Nephron progenitor cell (in vitro differentiated cells): ENCODE results near the gene TESK2.

Experiments used
- DNase-seq: peaks from one replicate; pipeline ENCODE4 v3.0.0; 2021
- H3K27ac Mint-ChIP-seq: 2 replicates; pipeline ENCODE4 v1.8.0; 2021; ENCODE audit warnings: mild to moderate bottlenecking, moderate library complexity, mixed read lengths
- H3K27me3 Mint-ChIP-seq: 2 replicates; pipeline ENCODE4 v1.8.0; 2021; ENCODE audit warnings: mild to moderate bottlenecking, low read depth, mixed read lengths; ENCODE audit not compliant: poor library complexity
- H3K36me3 Mint-ChIP-seq: 2 replicates; pipeline ENCODE4 v1.8.0; 2021; ENCODE audit warnings: low read depth, mixed read lengths
- H3K4me1 Mint-ChIP-seq: 2 replicates; pipeline ENCODE4 v1.8.0; 2021; ENCODE audit warnings: mixed read lengths
- H3K4me3 Mint-ChIP-seq: 2 replicates; pipeline ENCODE4 v1.8.0; 2021; ENCODE audit warnings: mild to moderate bottlenecking, moderate library complexity, mixed read lengths
- H3K9me3 Mint-ChIP-seq: 2 replicates; pipeline ENCODE4 v1.8.0; 2021; ENCODE audit warnings: mild to moderate bottlenecking, moderate library complexity, mixed read lengths
- CTCF ChIP-seq: fragments of 200-600 bp; sonication (generic); IDR thresholded peaks from 2 replicates; pipeline ENCODE4 v1.5.0; 2021; ENCODE audit warnings: antibody characterized with exemption

The TESK2 gene

GRCh38 chr1:45430490-45430889 lies 60.5 kb downstream of the TESK2 start:
- DNase-seq = no peak
- Mint-ChIP-seq H3K27ac (no peak overlapping the region), H3K36me3 (no peaks in the 10 kb centered on the region), H3K4me3 (no peak overlapping the region), H3K4me1 (no peaks in the 10 kb centered on the region), H3K9me3 (no peaks in the 10 kb centered on the region), H3K27me3 (peaks cover 6% of the 10 kb centered on the region)
- TF ChIP-seq CTCF = no peak

GRCh38 chr1:45429561-45430159 lies 61.3 kb downstream of the TESK2 start:
- no peak overlapping the region for H3K27ac Mint-ChIP-seq
- H3K27me3 Mint-ChIP-seq = peaks cover 6% of the 10 kb centered on the region
- H3K4me1 Mint-ChIP-seq = no peaks in the 10 kb centered on the region
- no peak overlapping the region for H3K4me3 Mint-ChIP-seq
- H3K36me3 Mint-ChIP-seq = no peaks in the 10 kb centered on the region
- no peak for DNase-seq
- TF ChIP-seq CTCF = no peak
- H3K9me3 Mint-ChIP-seq = no peaks in the 10 kb centered on the region

- no peak overlapping the region for H3K4me3 Mint-ChIP-seq
- no peaks in the 10 kb centered on the region for H3K4me1 Mint-ChIP-seq
- peaks cover 9% of the 10 kb centered on the region for H3K36me3 Mint-ChIP-seq
- no peak overlapping the region for H3K27ac Mint-ChIP-seq
- no peak for TF ChIP-seq CTCF
- H3K27me3 Mint-ChIP-seq = peaks cover 6% of the 10 kb centered on the region
- peaks cover 16% of the 10 kb centered on the region for H3K9me3 Mint-ChIP-seq
- DNase-seq = no peak
Measured at GRCh38 chr1:45423906-45424678, 66.9 kb downstream of the TESK2 start.

GRCh38 chr1:45421935-45422334 lies 69.0 kb downstream of the TESK2 start:
- Mint-ChIP-seq H3K27ac (no peak overlapping the region), H3K4me1 (no peaks in the 10 kb centered on the region), H3K4me3 (no peak overlapping the region), H3K9me3 (peaks cover 16% of the 10 kb centered on the region), H3K27me3 (peaks cover 4% of the 10 kb centered on the region), H3K36me3 (peaks cover 9% of the 10 kb centered on the region)
- no peak for DNase-seq
- no peak for TF ChIP-seq CTCF

- no peaks in the 10 kb centered on the region for H3K36me3 Mint-ChIP-seq
- H3K27ac Mint-ChIP-seq = no peak overlapping the region
- TF ChIP-seq CTCF = no peak
- H3K27me3 Mint-ChIP-seq = peaks cover 6% of the 10 kb centered on the region
- H3K4me3 Mint-ChIP-seq = no peak overlapping the region
- DNase-seq = no peak
- no peaks in the 10 kb centered on the region for H3K9me3 Mint-ChIP-seq
- H3K4me1 Mint-ChIP-seq = no peaks in the 10 kb centered on the region
Measured at GRCh38 chr1:45414746-45415145, 76.2 kb downstream of the TESK2 start.

GRCh38 chr1:45412899-45413298 lies 78.1 kb downstream of the TESK2 start:
- no peak overlapping the region for H3K27ac Mint-ChIP-seq

More at GRCh38 chr1:45412899-45413298, 78.1 kb downstream of the TESK2 start:
- no peaks in the 10 kb centered on the region for H3K36me3 Mint-ChIP-seq
- no peak for DNase-seq
- no peaks in the 10 kb centered on the region for H3K9me3 Mint-ChIP-seq
- H3K4me1 Mint-ChIP-seq = no peaks in the 10 kb centered on the region
- TF ChIP-seq CTCF = no peak
- no peak overlapping the region for H3K4me3 Mint-ChIP-seq
- peaks cover 6% of the 10 kb centered on the region for H3K27me3 Mint-ChIP-seq
